T47D (cell line): ENCODE measurements around the gene CLSTN1.

Experiments
- DNase-seq, 2 experiments: peaks; one replicate each; pipeline versions ENCODE4 v3.0.0 to v3.0.0-alpha.2; 2011 to 2012; ENCODE audit warnings: low read depth in 1 of 2, low spot score in 1 of 2
- JUND ChIP-seq: IDR thresholded peaks from 2 replicates; pipeline ENCODE4 v1.6.1; 2012; ENCODE audit warnings: low read depth
- in situ Hi-C: cut with HindIII; loops from 2 replicates; pipeline ENCODE4 v1.10.0; 2016; ENCODE audit warnings: low sequenced_read_pairs, low pct_unique_long_range_greater_than_20kb

CLSTN1 gene

DNA sequence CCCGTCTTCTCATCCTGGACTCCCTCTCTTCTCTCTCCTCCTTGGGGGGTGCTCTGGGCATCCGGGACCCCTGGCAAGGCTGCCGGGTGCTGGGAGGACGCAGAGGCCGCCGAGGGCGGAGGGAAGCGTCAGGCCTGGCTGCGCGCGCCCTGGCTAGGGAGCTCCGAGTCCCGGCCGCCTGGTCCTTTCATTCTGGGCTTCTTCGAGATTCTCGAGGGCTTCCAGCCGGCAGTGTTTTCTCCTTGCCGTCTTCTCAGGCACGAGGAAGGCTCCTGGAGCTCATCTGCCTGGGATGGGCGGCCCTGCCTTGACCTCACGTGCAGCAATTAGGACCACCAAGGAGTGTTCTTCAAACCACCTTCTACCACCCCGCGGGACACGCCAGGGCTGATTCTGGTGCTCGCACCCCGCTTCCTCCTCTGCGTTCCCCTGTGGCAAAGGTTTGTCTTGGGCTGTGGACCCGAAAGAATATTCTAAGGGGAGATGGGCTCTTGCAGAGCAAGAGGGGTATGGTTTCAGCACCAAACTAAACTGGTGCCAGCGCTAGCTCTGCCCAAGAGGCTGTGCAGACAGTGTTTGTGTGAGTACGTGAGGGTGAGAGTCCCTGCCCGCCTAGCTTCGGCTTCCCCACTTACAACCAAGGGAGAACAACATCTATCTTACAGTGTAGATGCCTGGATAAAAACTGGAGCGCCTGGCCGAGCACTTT is 135.7 kb downstream of the CLSTN1 start:
- TF ChIP-seq JUND: no peak
- in situ Hi-C loops: no loop called here
- DNase-seq: no peak

DNA sequence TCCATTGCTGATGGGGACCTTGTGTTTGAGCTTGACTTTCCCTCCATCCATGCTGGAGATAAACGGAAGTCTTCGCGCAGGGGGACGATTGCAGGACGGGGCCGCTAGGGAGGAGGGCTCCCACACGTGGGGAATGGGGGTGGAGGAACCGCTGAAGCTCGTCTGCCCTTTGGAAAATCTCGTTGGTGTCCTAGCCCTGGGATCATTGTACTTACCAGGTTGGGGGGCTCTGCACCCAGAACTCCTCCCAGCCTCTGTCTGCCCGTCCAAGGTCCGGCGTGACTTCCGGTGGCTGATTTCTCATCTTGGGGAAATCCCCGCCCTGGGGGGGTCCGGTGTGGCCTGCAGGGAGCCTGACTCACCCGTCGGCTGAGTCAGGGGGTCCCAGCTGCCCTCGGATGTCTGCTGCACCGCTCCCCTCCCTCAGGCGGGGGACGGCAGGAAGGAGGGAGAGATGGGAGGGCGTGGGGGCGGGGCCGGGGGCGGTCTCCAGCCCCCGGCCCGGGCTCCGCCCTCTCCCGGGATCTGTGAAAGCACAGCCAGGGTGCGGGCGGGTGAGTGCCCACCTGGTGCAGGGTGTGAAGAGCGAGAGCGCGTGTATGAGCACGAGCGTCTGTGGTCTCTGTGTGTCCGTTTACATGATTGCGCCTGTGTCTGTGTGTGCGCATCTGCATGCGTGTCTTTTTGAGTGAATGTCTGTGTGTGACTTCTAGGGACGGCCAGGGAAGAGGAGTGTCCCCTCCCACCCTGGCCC is 136.5 kb downstream of the CLSTN1 start:
- TF ChIP-seq JUND: no peak
- in situ Hi-C loops: no loop called here
- DNase-seq: no peak

DNA sequence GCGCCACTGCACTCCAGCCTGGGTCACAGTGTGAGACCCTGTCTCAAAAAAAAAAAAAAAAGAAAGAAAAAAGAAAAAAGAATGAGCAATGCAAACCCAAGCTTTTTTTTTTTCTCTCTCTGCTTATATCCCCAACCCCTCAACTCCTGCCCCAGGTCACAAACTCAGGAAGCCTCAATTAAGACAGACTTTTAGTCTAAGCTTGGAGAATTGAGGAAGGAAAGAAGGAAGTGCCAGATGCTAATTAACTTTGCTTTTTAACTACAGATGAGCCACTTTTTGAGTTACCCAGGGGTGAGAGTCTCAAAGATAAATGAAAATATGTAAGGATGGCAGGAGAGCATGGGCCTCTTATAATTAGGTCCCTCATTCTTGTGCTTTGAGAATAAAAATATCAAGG is 139.0 kb downstream of the CLSTN1 start:
- DNase-seq: no peak
- in situ Hi-C loops: no loop called here
- TF ChIP-seq JUND: no peak

DNA sequence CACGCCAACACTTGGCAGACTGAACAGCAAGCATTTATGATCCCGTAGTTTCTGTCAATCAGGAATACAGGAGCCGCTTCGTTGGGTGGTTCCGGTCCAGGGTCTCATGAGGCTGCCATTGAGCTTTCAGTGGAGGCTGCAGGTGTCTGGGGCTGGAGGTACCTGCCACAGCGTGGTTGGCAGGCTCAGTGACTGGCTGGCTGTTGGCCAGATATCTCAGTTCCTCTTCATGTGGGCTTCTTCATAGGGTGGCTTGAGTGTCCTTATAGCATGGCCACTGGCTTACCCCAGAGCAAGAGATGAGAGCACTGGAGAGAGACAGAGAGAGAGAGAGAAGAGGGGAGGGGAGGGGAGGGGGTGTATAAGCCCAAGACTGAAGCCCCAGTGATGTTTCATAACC is 142.9 kb downstream of the CLSTN1 start:
- in situ Hi-C loops: no loop called here

DNA sequence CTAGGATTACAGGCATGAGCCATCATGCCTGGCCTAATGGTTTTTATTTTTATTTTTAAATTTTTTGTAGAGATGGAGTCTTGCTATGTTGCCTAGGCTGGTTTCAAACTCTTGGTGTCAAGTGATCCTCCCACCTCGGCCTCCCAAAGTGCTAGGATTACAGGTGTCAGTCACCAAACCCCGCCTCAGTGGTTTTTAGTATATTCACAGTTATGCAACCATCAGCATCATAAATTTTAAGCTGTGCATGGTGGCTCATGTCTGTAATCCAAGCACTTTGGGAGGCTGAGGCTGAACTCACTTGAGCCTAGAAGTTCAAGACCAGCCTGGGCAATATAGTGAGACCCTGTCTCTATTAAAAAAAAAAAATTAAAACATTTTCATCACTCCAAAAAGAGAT is 143.7 kb downstream of the CLSTN1 start:
- TF ChIP-seq JUND: no peak
- DNase-seq: no peak
- in situ Hi-C loops: no loop called here

More for the DNA sequence above, 142.9 kb downstream of the CLSTN1 start:
- no peak for TF ChIP-seq JUND
- no peak for DNase-seq
